ENCODE data around the gene VTCN1.

DNA sequence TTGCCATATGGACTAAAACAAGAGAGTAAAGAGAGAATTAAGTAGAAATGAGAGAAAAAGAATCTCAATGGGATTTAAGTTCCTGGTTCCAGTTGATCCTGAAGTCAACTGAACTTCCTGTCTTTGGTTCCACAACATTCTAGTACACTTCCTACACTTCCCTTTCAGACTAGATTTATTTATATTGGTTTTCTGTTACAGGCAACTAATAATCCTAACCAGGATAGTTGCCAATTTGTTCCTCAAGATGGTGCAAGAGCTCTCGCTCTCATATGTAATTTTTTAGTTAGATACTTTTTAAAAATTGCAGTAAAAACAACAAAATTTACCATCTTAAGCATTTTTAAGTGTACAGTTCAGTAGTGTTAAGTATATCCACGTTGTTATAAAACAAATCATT lies 60.4 kb downstream of the VTCN1 start:
- TF ChIP-seq, protein P1, sequence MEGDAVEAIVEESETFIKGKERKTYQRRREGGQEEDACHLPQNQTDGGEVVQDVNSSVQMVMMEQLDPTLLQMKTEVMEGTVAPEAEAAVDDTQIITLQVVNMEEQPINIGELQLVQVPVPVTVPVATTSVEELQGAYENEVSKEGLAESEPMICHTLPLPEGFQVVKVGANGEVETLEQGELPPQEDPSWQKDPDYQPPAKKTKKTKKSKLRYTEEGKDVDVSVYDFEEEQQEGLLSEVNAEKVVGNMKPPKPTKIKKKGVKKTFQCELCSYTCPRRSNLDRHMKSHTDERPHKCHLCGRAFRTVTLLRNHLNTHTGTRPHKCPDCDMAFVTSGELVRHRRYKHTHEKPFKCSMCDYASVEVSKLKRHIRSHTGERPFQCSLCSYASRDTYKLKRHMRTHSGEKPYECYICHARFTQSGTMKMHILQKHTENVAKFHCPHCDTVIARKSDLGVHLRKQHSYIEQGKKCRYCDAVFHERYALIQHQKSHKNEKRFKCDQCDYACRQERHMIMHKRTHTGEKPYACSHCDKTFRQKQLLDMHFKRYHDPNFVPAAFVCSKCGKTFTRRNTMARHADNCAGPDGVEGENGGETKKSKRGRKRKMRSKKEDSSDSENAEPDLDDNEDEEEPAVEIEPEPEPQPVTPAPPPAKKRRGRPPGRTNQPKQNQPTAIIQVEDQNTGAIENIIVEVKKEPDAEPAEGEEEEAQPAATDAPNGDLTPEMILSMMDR (conservative IDR thresholded peaks at IDR 0.05; ENCODE audit: low read length), result peak; percentile 24; the same call in 1 of the 2 replicates
- no peak for TF ChIP-seq EZH2phosphoT487 (IDR thresholded peaks at IDR 0.05; ENCODE audit: borderline replicate concordance, low read depth, low read length)
